Measurements from ENCODE around the gene STK24.

Gene STK24

GRCh38 chr13:98504371-98504963, 72.4 kb downstream of the STK24 start:
- Histone ChIP-seq H3K36me3 (peaks cover 14% of the 10 kb centered on the region), H3K4me1 (ENCODE audit: control insufficient read depth in 1 of 2, insufficient read depth in 1 of 2, low read depth in 1 of 2, low read length in 1 of 2) (peaks cover 10 to 13% of the 10 kb centered on the region in 2 experiments), H3K9me3 (no peaks in the 10 kb centered on the region), H3K4me3 (ENCODE audit: low read depth in 1 of 2, low read length in 1 of 2) (no peak overlapping the region), H3K27ac (no peak overlapping the region), H3K27me3 (no peaks in the 10 kb centered on the region)
- TF ChIP-seq CTCF (IDR thresholded peaks at IDR 0.05): no peak

DNA sequence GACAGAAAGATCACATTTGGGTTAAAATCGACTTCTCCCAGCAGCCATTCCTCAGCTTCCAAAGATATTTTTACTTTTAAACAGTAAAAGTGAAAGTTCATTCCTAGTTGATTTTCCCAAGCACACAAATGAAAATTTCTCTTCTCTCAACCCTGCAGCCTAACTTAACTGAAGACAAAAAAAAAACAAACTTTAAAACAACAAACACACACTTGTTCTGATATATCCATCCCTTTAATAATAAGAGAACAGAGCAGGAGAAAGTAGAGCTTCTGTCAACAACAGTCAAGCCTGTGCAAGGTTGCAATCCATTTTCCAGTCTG, 72.9 kb downstream of the STK24 start:
- Histone ChIP-seq H3K9me3 (no peaks in the 10 kb centered on the region), H3K36me3 (peaks cover 17% of the 10 kb centered on the region), H3K4me1 (ENCODE audit: control insufficient read depth in 1 of 2, insufficient read depth in 1 of 2, low read depth in 1 of 2, low read length in 1 of 2) (peaks cover 5 to 8% of the 10 kb centered on the region in 2 experiments), H3K27ac (no peak overlapping the region), H3K4me3 (ENCODE audit: low read depth in 1 of 2, low read length in 1 of 2) (no peak overlapping the region), H3K27me3 (no peaks in the 10 kb centered on the region)
- no peak for TF ChIP-seq CTCF (IDR thresholded peaks at IDR 0.05)

GRCh38 chr13:98503175-98504028, 73.5 kb downstream of the STK24 start:
- Histone ChIP-seq H3K27ac (no peak overlapping the region), H3K27me3 (no peaks in the 10 kb centered on the region), H3K4me3 (ENCODE audit: low read depth in 1 of 2, low read length in 1 of 2) (no peak overlapping the region), H3K4me1 (ENCODE audit: control insufficient read depth in 1 of 2, insufficient read depth in 1 of 2, low read depth in 1 of 2, low read length in 1 of 2) (peaks cover 0 to 2% of the 10 kb centered on the region in 2 experiments), H3K36me3 (peaks cover 21% of the 10 kb centered on the region), H3K9me3 (no peaks in the 10 kb centered on the region)
- no peak for TF ChIP-seq CTCF (IDR thresholded peaks at IDR 0.05)

DNA sequence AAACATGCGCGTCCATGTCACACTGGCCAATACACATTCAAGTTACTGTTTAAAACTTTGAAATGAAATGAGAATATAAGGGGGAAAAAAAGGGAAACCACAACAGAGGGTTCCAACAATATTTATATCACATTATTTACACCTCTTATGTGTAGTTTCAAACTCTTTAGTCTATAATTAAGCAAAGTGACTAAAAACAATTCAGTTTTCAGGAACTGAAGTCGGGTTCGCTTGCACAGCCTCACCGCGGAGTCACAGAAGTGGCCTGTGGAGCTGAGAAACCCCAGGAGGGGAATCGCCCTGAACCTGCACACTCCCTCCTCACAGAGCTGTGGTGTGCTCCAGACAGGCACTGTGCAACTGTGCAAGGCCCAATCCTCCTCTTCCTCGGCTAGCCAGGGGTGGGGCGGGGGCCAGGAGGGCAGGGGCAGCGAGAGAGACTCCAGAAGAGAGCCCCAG, 75.9 kb downstream of the STK24 start:
- Histone ChIP-seq H3K27ac (no peak overlapping the region), H3K4me1 (ENCODE audit: control insufficient read depth in 1 of 2, insufficient read depth in 1 of 2, low read depth in 1 of 2, low read length in 1 of 2) (peaks cover 0 to 11% of the 10 kb centered on the region in 2 experiments), H3K36me3 (peaks cover 21% of the 10 kb centered on the region), H3K27me3 (no peaks in the 10 kb centered on the region), H3K4me3 (ENCODE audit: low read depth in 1 of 2, low read length in 1 of 2) (no peak overlapping the region), H3K9me3 (no peaks in the 10 kb centered on the region)
- TF ChIP-seq CTCF (IDR thresholded peaks at IDR 0.05): no peak

DNA sequence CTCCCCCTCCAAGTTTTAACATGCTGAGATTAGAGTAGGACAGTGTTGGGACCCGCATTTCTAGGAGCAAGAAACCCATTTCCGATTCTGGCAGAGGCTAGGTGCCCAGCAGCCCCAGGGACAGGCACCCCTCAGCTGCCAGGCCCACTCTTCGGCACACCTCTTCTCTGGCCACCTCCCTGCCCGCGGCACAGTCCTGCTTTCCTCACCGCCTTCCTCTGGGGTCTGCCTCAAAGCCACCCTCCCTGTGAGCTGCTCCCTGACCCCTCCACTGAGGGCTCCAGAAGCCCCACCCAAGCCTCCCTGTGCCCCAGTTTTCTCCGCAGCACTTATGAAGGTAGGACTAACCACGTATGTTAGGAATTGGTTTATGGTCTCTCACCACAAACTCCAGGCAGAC, 79.9 kb downstream of the STK24 start:
- H3K4me3 ChIP-seq (ENCODE audit: low read depth in 1 of 2, low read length in 1 of 2): no peak overlapping the region
- TF ChIP-seq CTCF (IDR thresholded peaks at IDR 0.05): no peak
- no peaks in the 10 kb centered on the region for H3K27me3 ChIP-seq
- H3K36me3 ChIP-seq: peaks cover 19% of the 10 kb centered on the region
- no peaks in the 10 kb centered on the region for H3K9me3 ChIP-seq
- H3K27ac ChIP-seq: no peak overlapping the region
- peaks cover 4 to 15% of the 10 kb centered on the region in 2 experiments for H3K4me1 ChIP-seq (ENCODE audit: control insufficient read depth in 1 of 2, insufficient read depth in 1 of 2, low read depth in 1 of 2, low read length in 1 of 2)
